H9 (cell line): ENCODE measurements around the gene MASP2. TPM values are rescaled to one million over a fixed set of nuclear protein-coding genes. Genes with fewer than 3 reads are reported as not detected.

Experiments used
- DNase-seq: peaks from one replicate; pipeline ENCODE4 v3.0.0-alpha.2; 2017
- H2AFZ ChIP-seq: one replicate; pipeline ENCODE4 v1.6.1; 2013; ENCODE audit warnings: mild to moderate bottlenecking, low read length, control low read depth, moderate library complexity
- H2AK5ac ChIP-seq: 2 replicates; pipeline ENCODE4 v1.6.1; 2013; ENCODE audit warnings: low read length, control low read depth, mixed read lengths; ENCODE audit not compliant: insufficient read length
- H2BK120ac ChIP-seq: one replicate; pipeline ENCODE4 v1.6.1; 2013; ENCODE audit warnings: low read depth, mild to moderate bottlenecking, low read length, control low read depth, inconsistent platforms; ENCODE audit not compliant: poor library complexity, severe bottlenecking
- H2BK12ac ChIP-seq: 2 replicates; pipeline ENCODE4 v1.6.1; 2013; ENCODE audit warnings: low read length, control low read depth, mixed read lengths, low read depth; ENCODE audit not compliant: insufficient read length
- H2BK15ac ChIP-seq: 2 replicates; pipeline ENCODE4 v1.6.1; 2013; ENCODE audit warnings: low read depth, low read length, control low read depth
- H2BK20ac ChIP-seq: one replicate; pipeline ENCODE4 v1.6.1; 2013; ENCODE audit warnings: low read depth, mild to moderate bottlenecking, low read length, control low read depth, inconsistent platforms; ENCODE audit not compliant: poor library complexity, severe bottlenecking
- H2BK5ac ChIP-seq: 2 replicates; pipeline ENCODE4 v1.6.1; 2013; ENCODE audit warnings: low read length, control low read depth, mixed read lengths; ENCODE audit not compliant: insufficient read length
- H3K14ac ChIP-seq: 2 replicates; pipeline ENCODE4 v1.6.1; 2013; ENCODE audit warnings: low read length, control low read depth; ENCODE audit not compliant: insufficient read depth
- H3K18ac ChIP-seq: 2 replicates; pipeline ENCODE4 v1.6.1; 2013; ENCODE audit warnings: low read depth, mild to moderate bottlenecking, mixed read lengths, low read length, control low read depth; ENCODE audit not compliant: insufficient read length
- H3K23ac ChIP-seq: 2 replicates; pipeline ENCODE4 v1.6.1; 2013; ENCODE audit warnings: low read length, control low read depth, mixed read lengths, low read depth; ENCODE audit not compliant: insufficient read length
- H3K23me2 ChIP-seq: 2 replicates; pipeline ENCODE4 v1.6.1; 2013; ENCODE audit warnings: low read depth, mild to moderate bottlenecking, mixed read lengths, low read length, control low read depth; ENCODE audit not compliant: insufficient read length, poor library complexity, severe bottlenecking
- H3K27ac ChIP-seq: 2 replicates; pipeline ENCODE4 v1.5.1; 2013; ENCODE audit warnings: low read length, control low read depth, mixed read lengths, low read depth; ENCODE audit not compliant: insufficient read length
- H3K27me3 ChIP-seq: 2 replicates; pipeline ENCODE4 v1.6.1; 2013; ENCODE audit warnings: low read length, control low read depth, inconsistent platforms; ENCODE audit not compliant: insufficient read depth
- H3K4ac ChIP-seq: 2 replicates; pipeline ENCODE4 v1.6.1; 2013; ENCODE audit warnings: low read depth, mild to moderate bottlenecking, control low read depth, inconsistent platforms, low read length, moderate library complexity
- H3K4me1 ChIP-seq: 2 replicates; pipeline ENCODE4 v1.6.1; 2013; ENCODE audit warnings: low read length, control low read depth, inconsistent platforms; ENCODE audit not compliant: insufficient read depth
- H3K4me2 ChIP-seq: 2 replicates; pipeline ENCODE4 v1.6.1; 2013; ENCODE audit warnings: low read length, control low read depth, mixed read lengths; ENCODE audit not compliant: insufficient read length, insufficient read depth
- H3K56ac ChIP-seq: 2 replicates; pipeline ENCODE4 v1.6.1; 2013; ENCODE audit warnings: low read depth, mild to moderate bottlenecking, mixed read lengths, low read length, control low read depth; ENCODE audit not compliant: insufficient read length
- H3K79me1 ChIP-seq: 2 replicates; pipeline ENCODE4 v1.6.1; 2013; ENCODE audit warnings: low read depth, mild to moderate bottlenecking, moderate library complexity, low read length, control low read depth, inconsistent platforms; ENCODE audit not compliant: insufficient read depth, poor library complexity, severe bottlenecking
- H3K79me2 ChIP-seq: 2 replicates; pipeline ENCODE4 v1.6.1; 2013; ENCODE audit warnings: low read length, control low read depth, inconsistent platforms; ENCODE audit not compliant: insufficient read depth
- H3K9ac ChIP-seq: 2 replicates; pipeline ENCODE4 v1.6.1; 2013; ENCODE audit warnings: low read length, control low read depth, mixed read lengths; ENCODE audit not compliant: insufficient read length; ENCODE audit errors: extremely low read depth
- H3K9me3 ChIP-seq: one replicate; pipeline ENCODE4 v1.6.1; 2013; ENCODE audit warnings: low read depth, low read length, inconsistent platforms; ENCODE audit not compliant: control insufficient read depth
- H3T11ph ChIP-seq: one replicate; pipeline ENCODE4 v1.6.1; 2013; ENCODE audit warnings: mild to moderate bottlenecking, low read length, control low read depth, inconsistent platforms
- H4K20me1 ChIP-seq: one replicate; pipeline ENCODE4 v1.6.1; 2013; ENCODE audit not compliant: control insufficient read depth, insufficient read length, insufficient read depth
- H4K5ac ChIP-seq: 2 replicates; pipeline ENCODE4 v1.6.1; 2013; ENCODE audit warnings: low read depth, mild to moderate bottlenecking, mixed read lengths, low read length, control low read depth; ENCODE audit not compliant: insufficient read length
- H4K8ac ChIP-seq: replicated peaks from 2 replicates; pipeline ENCODE4 v1.6.1; 2013; ENCODE audit warnings: low read length, control low read depth, mixed read lengths, low read depth; ENCODE audit not compliant: insufficient read length
- H4K91ac ChIP-seq: 2 replicates; pipeline ENCODE4 v1.6.1; 2013; ENCODE audit warnings: low read depth, mild to moderate bottlenecking, moderate library complexity, mixed read lengths, low read length, control low read depth; ENCODE audit not compliant: insufficient read length
- H3K27ac Mint-ChIP-seq, 3 experiments: 2 replicates in 2 of 3; 3 replicates in 1 of 3; pipeline ENCODE4 v1.8.0; 2020 to 2021; ENCODE audit warnings: mixed read lengths in 3 of 3, mild to moderate bottlenecking in 1 of 3, moderate library complexity in 1 of 3
- H3K27me3 Mint-ChIP-seq: 2 replicates; pipeline ENCODE4 v1.8.0; 2021; ENCODE audit warnings: low read depth, mild to moderate bottlenecking, moderate library complexity, mixed read lengths
- H3K36me3 Mint-ChIP-seq, 3 experiments: 2 replicates in 2 of 3; 3 replicates in 1 of 3; pipeline ENCODE4 v1.8.0; 2020 to 2021; ENCODE audit warnings: low read depth in 3 of 3, mixed read lengths in 3 of 3; ENCODE audit not compliant: insufficient read depth in 1 of 3
- H3K4me1 Mint-ChIP-seq, 2 experiments: 2 replicates each; pipeline ENCODE4 v1.8.0; 2020; ENCODE audit warnings: mixed read lengths in 2 of 2
- H3K4me3 Mint-ChIP-seq, 2 experiments: 2 replicates in 1 of 2; 3 replicates in 1 of 2; pipeline ENCODE4 v1.8.0; 2020 to 2021; ENCODE audit warnings: mild to moderate bottlenecking in 2 of 2, mixed read lengths in 2 of 2, moderate library complexity in 1 of 2
- H3K9me3 Mint-ChIP-seq, 2 experiments: 2 replicates in 1 of 2; 3 replicates in 1 of 2; pipeline ENCODE4 v1.8.0; 2020; ENCODE audit warnings: mild to moderate bottlenecking in 2 of 2, mixed read lengths in 2 of 2, moderate library complexity in 1 of 2
- WGBS: extraction: QIAGEN DNeasy Blood & Tissue Kit; methylation state at CpG from one replicate; pipeline ENCODE4 v1.1.7; 2013; ENCODE audit warnings: missing lambda C conversion rate, low lambda C conversion rate, mixed read lengths; ENCODE audit not compliant: insufficient read length; ENCODE audit errors: extremely low coverage; 5-methylcytosine and 5-hydroxymethylcytosine counted together
- total RNA-seq: library from RNA; stranded (reverse); gene quantifications from 2 replicates; pipeline ENCODE4 v1.2.1, GENCODE V29; 2021
- TF ChIP-seq, protein P1 (sequence below): fragments of 200-600 bp; sonication (generic); conservative IDR thresholded peaks from 3 replicates; pipeline ENCODE4 v1.8.0; 2021; ENCODE audit warnings: antibody characterized with exemption, mild to moderate bottlenecking

MASP2 gene
- total RNA-seq, 1 experiment from 2014 or later, result 0.46 TPM

DNA sequence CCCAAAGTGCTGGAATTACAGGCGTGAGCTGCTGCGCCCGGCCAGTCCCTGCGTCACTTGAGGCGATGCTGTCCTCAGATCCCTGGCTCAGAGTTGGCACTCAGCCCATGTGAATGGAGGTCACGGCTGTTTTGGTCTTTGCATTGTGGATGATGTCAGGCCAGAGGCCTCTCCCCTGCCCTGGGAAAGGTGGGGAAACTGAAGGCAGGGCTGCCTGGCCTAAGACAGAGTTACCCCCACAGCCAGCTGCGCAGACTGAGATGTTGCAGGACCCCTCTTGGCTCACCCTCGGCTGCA lies 821 bp downstream of the MASP2 start:
- H3K4me1 Mint-ChIP-seq, result peaks cover 4 to 5% of the 10 kb centered on the region in 2 experiments
- Histone ChIP-seq H3K27me3 (no peaks in the 10 kb centered on the region), H3K79me1 (no peaks in the 10 kb centered on the region), H3K9ac (no peak overlapping the region), H3K9me3 (no peaks in the 10 kb centered on the region), H2AFZ (no peak overlapping the region), H3K23me2 (no peaks in the 10 kb centered on the region), H2BK12ac (no peak overlapping the region), H4K8ac (no peak overlapping the region), H2AK5ac (no peak overlapping the region), H3K4ac (no peak overlapping the region), H3K14ac (no peak overlapping the region), H4K20me1 (peaks cover 4% of the 10 kb centered on the region), H3K4me2 (no peak overlapping the region), H4K5ac (no peak overlapping the region), H2BK15ac (no peak overlapping the region), H3K18ac (no peak overlapping the region), H4K91ac (no peak overlapping the region), H3K23ac (no peak overlapping the region), H3T11ph (no peak overlapping the region), H2BK120ac (no peak overlapping the region), H3K4me1 (no peaks in the 10 kb centered on the region), H3K79me2 (no peaks in the 10 kb centered on the region), H3K56ac (no peak overlapping the region), H3K27ac (no peak overlapping the region), H2BK20ac (no peak overlapping the region), H2BK5ac (no peak overlapping the region)
- TF ChIP-seq, protein P1, sequence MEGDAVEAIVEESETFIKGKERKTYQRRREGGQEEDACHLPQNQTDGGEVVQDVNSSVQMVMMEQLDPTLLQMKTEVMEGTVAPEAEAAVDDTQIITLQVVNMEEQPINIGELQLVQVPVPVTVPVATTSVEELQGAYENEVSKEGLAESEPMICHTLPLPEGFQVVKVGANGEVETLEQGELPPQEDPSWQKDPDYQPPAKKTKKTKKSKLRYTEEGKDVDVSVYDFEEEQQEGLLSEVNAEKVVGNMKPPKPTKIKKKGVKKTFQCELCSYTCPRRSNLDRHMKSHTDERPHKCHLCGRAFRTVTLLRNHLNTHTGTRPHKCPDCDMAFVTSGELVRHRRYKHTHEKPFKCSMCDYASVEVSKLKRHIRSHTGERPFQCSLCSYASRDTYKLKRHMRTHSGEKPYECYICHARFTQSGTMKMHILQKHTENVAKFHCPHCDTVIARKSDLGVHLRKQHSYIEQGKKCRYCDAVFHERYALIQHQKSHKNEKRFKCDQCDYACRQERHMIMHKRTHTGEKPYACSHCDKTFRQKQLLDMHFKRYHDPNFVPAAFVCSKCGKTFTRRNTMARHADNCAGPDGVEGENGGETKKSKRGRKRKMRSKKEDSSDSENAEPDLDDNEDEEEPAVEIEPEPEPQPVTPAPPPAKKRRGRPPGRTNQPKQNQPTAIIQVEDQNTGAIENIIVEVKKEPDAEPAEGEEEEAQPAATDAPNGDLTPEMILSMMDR, result no peak
- H3K36me3 Mint-ChIP-seq, result peaks cover 0 to 1% (median 0%) of the 10 kb centered on the region in 3 experiments; a peak in 1 of 7 replicates
- no peak for DNase-seq
- no peak overlapping the region for H3K4me3 Mint-ChIP-seq
- H3K27ac Mint-ChIP-seq, result no peak overlapping the region
- H3K27me3 Mint-ChIP-seq, result no peaks in the 10 kb centered on the region
- WGBS, result no CpG with 5 or more reads among the region's 8 CpGs
- H3K9me3 Mint-ChIP-seq, result no peaks in the 10 kb centered on the region
